Adipocyte (in vitro differentiated cells): ENCODE data around the gene SORBS2.

Experiments used
- DNase-seq: peaks from one replicate; pipeline ENCODE4 v3.0.0-alpha.2; 2015; ENCODE audit warnings: low read depth
- H3K27me3 ChIP-seq: replicated peaks from 2 replicates; pipeline ENCODE4 v1.7.0; 2013; ENCODE audit warnings: mild to moderate bottlenecking, low read length, moderate library complexity; ENCODE audit not compliant: control insufficient read depth, insufficient read depth
- H3K36me3 ChIP-seq: 2 replicates; pipeline ENCODE4 v1.7.0; 2013; ENCODE audit warnings: low read length, mild to moderate bottlenecking, moderate library complexity; ENCODE audit not compliant: control insufficient read depth, insufficient read depth, severe bottlenecking
- H3K4me1 ChIP-seq: 2 replicates; pipeline ENCODE4 v1.7.0; 2013; ENCODE audit warnings: mild to moderate bottlenecking, low read length, moderate library complexity; ENCODE audit not compliant: control insufficient read depth, insufficient read depth
- H3K4me3 ChIP-seq: 2 replicates; pipeline ENCODE4 v1.7.0; 2013; ENCODE audit warnings: mild to moderate bottlenecking, low read length, moderate library complexity
- H3K9ac ChIP-seq: 2 replicates; pipeline ENCODE4 v1.7.0; 2013; ENCODE audit warnings: mild to moderate bottlenecking, low read length, moderate library complexity
- H3K9me3 ChIP-seq: 2 replicates; pipeline ENCODE4 v1.7.0; 2013; ENCODE audit warnings: mild to moderate bottlenecking, low read length, moderate library complexity; ENCODE audit not compliant: control insufficient read depth

The SORBS2 gene

DNA sequence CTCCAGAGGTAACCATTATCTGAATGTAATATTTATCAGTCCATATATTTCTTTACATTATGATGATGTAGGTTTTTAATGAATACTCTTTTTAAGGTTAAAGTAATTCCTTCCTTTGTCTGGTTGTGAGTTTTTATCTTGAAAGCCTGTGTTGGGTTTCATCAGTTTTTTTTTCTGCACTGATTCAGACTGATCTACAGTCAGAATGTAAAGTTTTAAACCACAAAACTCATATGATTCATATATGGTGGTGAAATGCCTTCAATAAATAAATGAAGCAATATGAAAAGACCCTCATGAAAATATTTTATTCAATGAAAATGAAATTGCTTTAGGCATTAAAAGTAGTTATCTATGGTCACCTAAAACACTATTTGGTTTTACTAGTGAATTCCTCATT lies 47.1 kb downstream of the SORBS2 start:
- Histone ChIP-seq H3K9ac (no peak overlapping the region), H3K27me3 (no peaks in the 10 kb centered on the region), H3K4me1 (peaks cover 8% of the 10 kb centered on the region), H3K36me3 (no peaks in the 10 kb centered on the region), H3K4me3 (no peak overlapping the region), H3K9me3 (no peaks in the 10 kb centered on the region)
- peak; percentile 42 for DNase-seq

DNA sequence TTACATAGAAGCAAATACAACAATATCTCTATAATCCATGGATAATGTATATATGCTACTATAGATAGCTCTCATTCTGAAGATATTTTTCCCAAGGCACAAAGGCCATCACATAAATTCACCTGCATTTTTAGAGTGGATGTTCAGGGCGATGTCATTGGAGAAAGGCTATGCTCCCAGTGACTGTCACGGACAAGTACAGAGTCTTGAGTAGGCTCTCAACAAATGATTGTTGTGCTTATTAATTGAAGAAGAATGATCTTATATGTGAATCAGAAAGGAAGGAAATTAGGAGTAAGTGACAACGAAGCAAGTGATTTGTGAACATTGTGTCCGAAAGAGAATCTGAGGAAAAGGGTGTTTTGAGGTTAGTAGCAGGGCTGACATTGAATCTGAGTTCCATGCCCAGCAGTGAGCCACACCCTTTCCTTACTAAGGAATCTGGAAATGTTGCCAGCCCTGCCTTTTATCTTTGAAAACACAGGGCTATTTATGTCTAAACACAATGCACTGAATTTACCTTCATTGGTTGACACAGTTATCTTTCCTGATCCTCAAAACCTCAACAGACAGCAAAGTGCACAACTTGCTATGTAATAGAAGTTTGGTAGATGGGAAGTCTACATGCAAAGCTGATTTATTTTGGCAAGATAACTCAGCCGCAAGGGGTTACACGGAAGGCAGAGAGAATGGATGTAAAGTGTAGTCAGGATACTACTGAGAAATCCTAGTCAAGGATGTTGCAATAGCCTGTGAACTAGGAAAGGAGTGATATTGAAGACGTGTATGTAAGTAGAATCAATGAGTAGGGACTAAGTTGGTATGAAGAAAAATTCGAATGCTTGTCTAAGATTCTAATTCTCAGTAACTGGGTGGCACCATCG lies 50.4 kb downstream of the SORBS2 start:
- DNase-seq, result peak; percentile 55
- peaks cover 8% of the 10 kb centered on the region for H3K4me1 ChIP-seq
- no peak overlapping the region for H3K9ac ChIP-seq
- no peaks in the 10 kb centered on the region for H3K9me3 ChIP-seq
- no peak overlapping the region for H3K4me3 ChIP-seq
- H3K36me3 ChIP-seq, result no peaks in the 10 kb centered on the region
- H3K27me3 ChIP-seq, result no peaks in the 10 kb centered on the region

DNA sequence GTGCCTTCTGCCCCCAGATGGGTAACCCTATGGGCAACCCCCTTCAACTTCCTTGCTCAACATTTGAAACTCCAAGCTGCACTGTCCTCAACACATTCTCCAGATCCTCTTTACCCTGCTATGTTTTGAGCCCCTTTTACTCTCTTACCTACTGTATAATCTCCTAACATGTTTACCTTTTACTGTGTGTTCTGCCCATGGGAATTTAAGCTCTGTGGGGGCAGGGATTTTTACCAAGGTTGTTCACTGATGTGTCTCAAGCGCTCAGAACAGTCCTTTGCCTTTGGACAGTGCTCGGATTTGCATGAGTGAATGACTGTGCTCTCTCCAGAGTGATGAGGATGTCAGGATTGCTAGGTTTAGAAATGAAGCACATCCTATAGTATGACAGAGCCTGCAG lies 53.2 kb downstream of the SORBS2 start:
- Histone ChIP-seq H3K4me3 (no peak overlapping the region), H3K36me3 (no peaks in the 10 kb centered on the region), H3K9ac (no peak overlapping the region), H3K9me3 (no peaks in the 10 kb centered on the region), H3K4me1 (peaks cover 8% of the 10 kb centered on the region), H3K27me3 (no peaks in the 10 kb centered on the region)
- no peak for DNase-seq

DNA sequence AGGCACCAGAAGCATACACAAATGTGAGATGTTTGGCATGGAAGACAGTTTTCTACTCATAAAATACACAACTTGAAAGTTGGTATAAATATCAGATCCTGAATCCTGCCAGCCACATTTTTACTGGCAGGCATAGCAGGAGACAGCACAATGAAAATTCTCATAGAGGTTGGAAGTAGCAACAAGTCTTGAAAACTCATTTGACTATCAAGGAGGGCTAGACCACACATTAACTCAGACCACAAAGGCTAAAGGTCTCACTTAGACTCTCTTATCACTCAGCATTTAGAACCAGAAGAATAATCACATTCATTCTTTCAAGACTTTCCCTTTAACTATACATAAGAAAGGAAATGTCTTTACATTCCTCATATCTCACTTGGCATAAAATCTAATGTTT lies 56.5 kb downstream of the SORBS2 start:
- H3K36me3 ChIP-seq, result no peaks in the 10 kb centered on the region
- no peak overlapping the region for H3K4me3 ChIP-seq
- no peaks in the 10 kb centered on the region for H3K4me1 ChIP-seq
- no peaks in the 10 kb centered on the region for H3K9me3 ChIP-seq
- H3K27me3 ChIP-seq, result no peaks in the 10 kb centered on the region
- H3K9ac ChIP-seq, result no peak overlapping the region
- no peak for DNase-seq

DNA sequence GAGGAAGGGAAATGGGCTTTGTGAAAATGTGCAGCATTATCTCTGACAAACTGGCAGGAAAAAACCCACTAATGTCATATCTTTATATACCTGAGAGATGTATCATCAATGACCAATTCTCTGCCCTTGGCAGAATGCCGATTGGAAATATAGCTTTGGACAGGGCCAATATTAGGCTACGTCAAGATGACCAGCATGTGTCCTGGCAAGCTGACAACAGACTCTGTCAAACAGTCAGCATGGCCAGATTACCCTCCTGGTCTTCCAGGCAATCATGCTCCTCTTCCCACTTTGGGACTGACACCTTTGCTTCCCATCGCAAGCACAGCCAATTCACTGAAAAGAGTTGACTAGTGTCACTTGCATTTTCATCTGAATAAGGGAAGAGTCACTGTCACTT lies 57.0 kb downstream of the SORBS2 start:
- H3K36me3 ChIP-seq, result no peaks in the 10 kb centered on the region
- H3K4me3 ChIP-seq, result no peak overlapping the region
- H3K27me3 ChIP-seq, result no peaks in the 10 kb centered on the region
- no peaks in the 10 kb centered on the region for H3K9me3 ChIP-seq
- DNase-seq, result no peak
- no peak overlapping the region for H3K9ac ChIP-seq
- H3K4me1 ChIP-seq, result no peaks in the 10 kb centered on the region

DNA sequence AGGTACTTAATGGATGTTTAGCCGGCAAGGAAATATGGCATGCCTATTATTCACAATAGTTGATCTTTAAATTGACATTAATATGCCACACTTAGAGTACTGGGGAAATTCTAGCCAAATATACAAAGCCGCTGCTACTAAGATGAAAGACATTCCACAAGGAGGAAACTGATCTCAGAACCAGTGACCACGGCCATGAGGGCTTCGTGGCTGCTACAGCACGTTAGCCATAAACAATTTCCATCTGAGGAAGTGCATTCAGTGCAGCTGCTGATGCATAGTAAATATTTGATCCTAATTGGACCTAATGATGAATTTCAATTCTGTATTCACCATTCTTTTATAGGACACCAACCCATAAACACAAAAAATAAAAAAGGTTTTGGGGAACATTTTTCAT lies 59.1 kb downstream of the SORBS2 start:
- H3K9me3 ChIP-seq, result no peaks in the 10 kb centered on the region

DNA sequence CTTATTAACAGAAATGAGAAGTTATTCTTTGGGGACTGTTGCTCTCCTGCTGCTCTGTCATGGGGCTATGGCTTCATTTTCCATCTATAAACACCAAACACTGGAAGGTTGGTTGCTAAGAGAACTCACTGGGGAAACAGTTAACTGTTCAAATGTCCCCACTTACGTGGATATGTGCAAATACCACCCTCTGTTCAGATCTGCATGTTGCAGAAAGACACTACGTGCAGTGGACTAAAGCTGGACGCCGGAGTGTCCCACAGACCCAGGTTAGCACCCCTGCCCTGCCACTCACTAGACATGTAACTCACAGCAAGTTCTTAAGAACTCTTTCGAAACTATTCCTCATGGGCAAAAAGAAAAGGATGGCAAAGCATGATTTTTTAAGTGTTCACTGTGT lies 62.1 kb downstream of the SORBS2 start:
- H3K36me3 ChIP-seq, result no peaks in the 10 kb centered on the region
- H3K4me3 ChIP-seq, result no peak overlapping the region
- no peak for DNase-seq
- H3K27me3 ChIP-seq, result no peaks in the 10 kb centered on the region
- H3K9me3 ChIP-seq, result no peaks in the 10 kb centered on the region
- no peaks in the 10 kb centered on the region for H3K4me1 ChIP-seq
- H3K9ac ChIP-seq, result no peak overlapping the region

More for the DNA sequence above, 59.1 kb downstream of the SORBS2 start:
- H3K4me3 ChIP-seq, result no peak overlapping the region
- DNase-seq, result no peak
- H3K4me1 ChIP-seq, result no peaks in the 10 kb centered on the region
- H3K27me3 ChIP-seq, result no peaks in the 10 kb centered on the region
- no peaks in the 10 kb centered on the region for H3K36me3 ChIP-seq
- H3K9ac ChIP-seq, result no peak overlapping the region

DNA sequence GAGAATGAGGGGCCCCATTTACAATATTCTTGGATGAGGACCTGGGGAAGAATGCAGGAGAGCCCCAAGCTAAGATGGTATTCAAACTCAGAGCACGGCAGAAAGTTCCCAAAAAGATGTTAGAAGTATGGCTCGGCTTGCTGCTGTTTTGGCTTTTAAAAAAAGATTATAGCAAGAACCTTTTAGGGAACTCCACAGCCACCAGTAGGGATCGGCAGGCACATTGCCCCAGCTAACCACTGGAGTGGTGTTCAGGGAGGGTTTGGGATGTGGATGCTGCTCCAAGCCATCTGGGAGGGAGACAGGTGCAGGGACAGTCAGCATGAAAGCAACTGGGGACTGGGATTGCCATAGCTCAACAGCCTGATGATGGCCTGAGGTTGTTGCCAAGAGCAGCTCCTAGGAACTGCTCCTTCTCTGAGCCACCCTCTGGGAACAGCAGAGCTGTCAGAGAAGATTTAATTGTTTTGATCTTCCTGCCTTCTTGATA lies 63.0 kb downstream of the SORBS2 start:
- H3K9me3 ChIP-seq, result no peaks in the 10 kb centered on the region
- no peak for DNase-seq
- no peak overlapping the region for H3K4me3 ChIP-seq

DNA sequence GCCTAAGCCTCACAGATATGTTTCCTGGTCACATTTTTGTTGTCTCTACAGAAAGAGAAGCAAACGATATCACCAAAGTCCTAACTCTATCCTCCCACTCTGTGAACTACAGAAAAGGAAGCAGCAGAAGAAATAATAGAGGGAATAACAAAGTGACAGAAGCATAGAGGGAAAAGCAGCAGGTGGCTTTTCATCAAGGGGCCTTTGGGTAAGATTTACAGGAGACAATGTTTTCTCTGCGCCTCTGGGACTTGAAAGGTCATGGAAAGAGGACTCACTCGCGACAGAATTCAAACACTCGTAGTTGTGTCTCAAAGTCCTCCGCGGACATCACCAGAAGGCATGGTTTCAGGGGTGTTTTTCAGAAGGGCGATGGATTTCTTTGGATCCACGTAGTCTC lies 66.1 kb downstream of the SORBS2 start:
- no peaks in the 10 kb centered on the region for H3K4me1 ChIP-seq
- H3K9ac ChIP-seq, result no peak overlapping the region
- no peak overlapping the region for H3K4me3 ChIP-seq
- no peaks in the 10 kb centered on the region for H3K36me3 ChIP-seq
- DNase-seq, result no peak
- no peaks in the 10 kb centered on the region for H3K27me3 ChIP-seq
- no peaks in the 10 kb centered on the region for H3K9me3 ChIP-seq

More for the DNA sequence above, 63.0 kb downstream of the SORBS2 start:
- Histone ChIP-seq H3K9ac (no peak overlapping the region), H3K27me3 (no peaks in the 10 kb centered on the region), H3K36me3 (no peaks in the 10 kb centered on the region), H3K4me1 (no peaks in the 10 kb centered on the region)

DNA sequence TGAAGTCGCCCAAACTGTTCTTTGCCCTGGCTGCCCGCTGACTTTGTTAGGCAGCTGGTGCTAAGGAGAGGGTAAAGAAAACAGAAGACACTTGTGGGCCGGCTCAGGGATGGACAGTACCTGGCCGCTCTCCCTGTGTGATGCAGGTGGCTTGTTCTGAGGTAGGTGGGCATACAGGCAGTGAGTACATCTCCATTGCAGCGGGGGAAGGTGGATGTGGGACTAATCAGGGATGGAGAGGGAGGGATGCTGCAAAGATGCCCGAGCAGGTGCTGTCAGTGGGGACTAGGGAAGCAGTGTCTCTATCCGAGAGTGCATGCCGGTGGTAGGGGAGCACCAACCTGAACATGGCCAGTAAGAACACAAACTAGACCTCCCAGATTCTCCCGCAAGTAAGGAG lies 67.0 kb downstream of the SORBS2 start:
- Histone ChIP-seq H3K9ac (no peak overlapping the region), H3K4me1 (no peaks in the 10 kb centered on the region), H3K9me3 (no peaks in the 10 kb centered on the region), H3K27me3 (no peaks in the 10 kb centered on the region), H3K36me3 (no peaks in the 10 kb centered on the region), H3K4me3 (no peak overlapping the region)
- no peak for DNase-seq

DNA sequence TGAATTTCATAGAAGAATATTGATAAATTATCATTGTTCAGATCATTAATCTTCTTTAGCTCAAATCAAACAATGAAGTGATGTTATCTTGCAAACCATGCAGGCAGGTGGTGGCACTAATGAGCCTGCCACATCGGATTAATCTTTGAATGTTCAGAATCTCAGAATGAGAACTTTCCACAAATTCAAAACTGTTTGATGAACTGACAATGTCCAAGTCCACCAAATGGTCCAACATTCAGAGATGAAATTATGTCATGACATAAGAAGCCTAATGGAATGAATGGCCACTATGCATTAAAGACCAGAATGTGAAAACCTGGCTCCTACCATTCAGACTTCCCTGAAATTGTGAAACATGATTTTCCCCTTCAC lies 67.5 kb downstream of the SORBS2 start:
- Histone ChIP-seq H3K9ac (no peak overlapping the region), H3K9me3 (no peaks in the 10 kb centered on the region), H3K27me3 (no peaks in the 10 kb centered on the region), H3K36me3 (no peaks in the 10 kb centered on the region), H3K4me1 (no peaks in the 10 kb centered on the region), H3K4me3 (no peak overlapping the region)
- DNase-seq, result no peak
